Naive B cell (primary cell): ENCODE measurements around the gene GRIP1. TPM values are rescaled to one million over a fixed set of nuclear protein-coding genes. Genes with fewer than 3 reads are reported as not detected.
"Not testable (repeated sequence)": the region's sequence is repeated elsewhere in the genome, so short reads cannot be mapped to it uniquely, and the experiment has no call there.

ENCODE experiments used
- ATAC-seq, 2 donors: fragments of 150-1000 bp; cut with Tn5 transposase; 2 replicates each; pipeline ENCODE4 v1.10.0; 2021; ENCODE audit warnings: low read depth in 2 of 2, mild to moderate bottlenecking in 2 of 2, moderate library complexity in 2 of 2
- DNase-seq: peaks from one replicate; pipeline ENCODE4 v3.0.0; 2022
- H3K27ac Mint-ChIP-seq, 6 donors: one replicate each; pipeline ENCODE4 v1.8.0; 2020 to 2022; ENCODE audit warnings: mild to moderate bottlenecking in 6 of 6, mixed read lengths in 6 of 6, moderate library complexity in 5 of 6, inconsistent platforms in 2 of 6
- H3K27me3 Mint-ChIP-seq, 3 donors: one replicate each; pipeline ENCODE4 v1.8.0; 2021 to 2022; ENCODE audit warnings: mixed read lengths in 3 of 3, mild to moderate bottlenecking in 1 of 3
- H3K36me3 Mint-ChIP-seq, 2 donors: one replicate each; pipeline ENCODE4 v1.8.0; 2020 to 2022; ENCODE audit warnings: mixed read lengths in 2 of 2, inconsistent platforms in 1 of 2, mild to moderate bottlenecking in 1 of 2
- H3K4me1 Mint-ChIP-seq, 3 donors: one replicate each; pipeline ENCODE4 v1.8.0; 2020 to 2022; ENCODE audit warnings: mixed read lengths in 3 of 3, inconsistent platforms in 1 of 3, mild to moderate bottlenecking in 1 of 3, moderate library complexity in 1 of 3
- H3K4me3 Mint-ChIP-seq, 8 donors: one replicate each; pipeline ENCODE4 v1.8.0; 2020 to 2022; ENCODE audit warnings: mild to moderate bottlenecking in 8 of 8, mixed read lengths in 8 of 8, moderate library complexity in 8 of 8, inconsistent platforms in 2 of 8
- H3K9me3 Mint-ChIP-seq, 7 donors: one replicate each; pipeline ENCODE4 v1.8.0; 2020 to 2022; ENCODE audit warnings: mixed read lengths in 7 of 7, mild to moderate bottlenecking in 5 of 7, inconsistent platforms in 2 of 7, moderate library complexity in 1 of 7
- polyA plus RNA-seq, 6 donors: library from polyadenylated mRNA; unstranded; fragments of 300-500 nt; fragmentation: Illumina TruSeq; gene quantifications; one replicate each; pipeline ENCODE4 v1.2.3, GENCODE V29; 2021; ENCODE audit warnings: low read depth in 6 of 6

GRIP1 gene
- polyA plus RNA-seq, 6 donors from 2014 or later: 0.25 to 0.45 (median 0.44) TPM; not detected in 2

- H3K27me3 Mint-ChIP-seq: no peaks in the 10 kb centered on the region
- peak overlapping the region in 1 of 6 donors; percentile 6 for H3K27ac Mint-ChIP-seq
- ATAC-seq: no peak
- no peaks in the 10 kb centered on the region for H3K9me3 Mint-ChIP-seq
- peaks cover 17 to 34% (median 25%) of the 10 kb centered on the region in 3 donors for H3K4me1 Mint-ChIP-seq
- DNase-seq: no peak
- peaks cover 24 to 27% of the 10 kb centered on the region in 2 donors for H3K36me3 Mint-ChIP-seq
- no peak overlapping the region for H3K4me3 Mint-ChIP-seq
These were observed 366.7 kb downstream of the GRIP1 start for GRCh38 chr12:66312189-66312588.

GRCh38 chr12:66309606-66310005 lies 369.3 kb downstream of the GRIP1 start:
- no peak overlapping the region for H3K27ac Mint-ChIP-seq
- peaks cover 25 to 43% (median 27%) of the 10 kb centered on the region in 3 donors for H3K4me1 Mint-ChIP-seq
- peaks cover 24 to 31% of the 10 kb centered on the region in 2 donors for H3K36me3 Mint-ChIP-seq
- DNase-seq (no peak), ATAC-seq (no peak)
- no peaks in the 10 kb centered on the region for H3K9me3 Mint-ChIP-seq
- H3K4me3 Mint-ChIP-seq: no peak overlapping the region
- H3K27me3 Mint-ChIP-seq: no peaks in the 10 kb centered on the region

GRCh38 chr12:66304296-66304900 lies 374.5 kb downstream of the GRIP1 start:
- ATAC-seq (no peak), DNase-seq (no peak)
- no peaks in the 10 kb centered on the region for H3K9me3 Mint-ChIP-seq
- peaks cover 0 to 10% of the 10 kb centered on the region in 2 donors for H3K36me3 Mint-ChIP-seq
- peak overlapping the region; percentile 0 to 50 (median 10) for H3K27ac Mint-ChIP-seq
- peak overlapping the region in 3 of 8 donors; percentile 29 to 100 (median 99) for H3K4me3 Mint-ChIP-seq
- H3K27me3 Mint-ChIP-seq: no peaks in the 10 kb centered on the region
- peaks cover 32 to 40% (median 38%) of the 10 kb centered on the region in 3 donors for H3K4me1 Mint-ChIP-seq

- H3K4me1 Mint-ChIP-seq: peaks cover 32 to 40% (median 38%) of the 10 kb centered on the region in 3 donors
These were observed 375.5 kb downstream of the GRIP1 start for GRCh38 chr12:66303316-66303804.

DNA sequence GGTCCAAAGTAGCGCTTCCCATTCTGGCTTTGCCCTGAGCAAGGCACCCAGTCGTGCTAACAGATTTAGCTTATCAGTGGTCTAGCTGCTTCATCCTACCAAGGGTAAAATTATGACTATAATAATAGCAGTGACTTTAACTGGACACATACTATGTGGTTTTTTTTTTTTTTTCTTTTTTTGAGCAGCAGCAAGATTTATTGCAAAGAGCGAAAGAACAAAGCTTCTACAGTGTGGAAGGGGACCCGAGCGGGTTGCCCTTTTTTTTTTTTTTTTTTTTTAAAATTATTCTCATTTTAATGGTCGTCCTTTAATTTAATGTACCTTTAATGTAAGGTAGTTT lies 376.1 kb downstream of the GRIP1 start:
- peaks cover 0 to 5% of the 10 kb centered on the region in 2 donors for H3K36me3 Mint-ChIP-seq

More at GRCh38 chr12:66303316-66303804, 375.5 kb downstream of the GRIP1 start:
- Mint-ChIP-seq H3K36me3 (peaks cover 0 to 10% of the 10 kb centered on the region in 2 donors), H3K27ac (peak overlapping the region; percentile 24 to 96 (median 86)), H3K4me3 (peak overlapping the region; percentile 84 to 100 (median 98))
- not testable (repeated sequence) for H3K27me3 Mint-ChIP-seq, H3K9me3 Mint-ChIP-seq
- DNase-seq: peak; percentile 12
- ATAC-seq: peak in 1 of 2 donors; percentile 10

GRCh38 chr12:66301944-66302826 lies 376.7 kb downstream of the GRIP1 start, which contains the start of gene HELB:
Gene HELB, plus strand, starts transcription at chr12:66302493. Its CDS starts 111 bp downstream, at chr12:66302604.
- no peaks in the 10 kb centered on the region for H3K27me3 Mint-ChIP-seq
- DNase-seq (peak; percentile 80), ATAC-seq (peak; percentile 91 to 92)
- H3K36me3 Mint-ChIP-seq: peaks cover 0 to 4% of the 10 kb centered on the region in 2 donors
- peak within 1 kb of the TSS; percentile 97 to 100 (median 98) for H3K4me3 Mint-ChIP-seq
- no peaks in the 10 kb centered on the region for H3K9me3 Mint-ChIP-seq
- H3K4me1 Mint-ChIP-seq: peaks cover 32 to 40% (median 38%) of the 10 kb centered on the region in 3 donors
- peak within 1 kb of the TSS; percentile 93 to 98 (median 96) for H3K27ac Mint-ChIP-seq

More for the DNA sequence above, 376.1 kb downstream of the GRIP1 start:
- H3K4me1 Mint-ChIP-seq: peaks cover 32 to 40% (median 38%) of the 10 kb centered on the region in 3 donors
- no peaks in the 10 kb centered on the region for H3K27me3 Mint-ChIP-seq
- H3K27ac Mint-ChIP-seq: peak overlapping the region; percentile 93 to 98 (median 96)
- no peaks in the 10 kb centered on the region for H3K9me3 Mint-ChIP-seq
- H3K4me3 Mint-ChIP-seq: peak overlapping the region; percentile 97 to 100 (median 98)
- ATAC-seq (no peak), DNase-seq (no peak)

DNA sequence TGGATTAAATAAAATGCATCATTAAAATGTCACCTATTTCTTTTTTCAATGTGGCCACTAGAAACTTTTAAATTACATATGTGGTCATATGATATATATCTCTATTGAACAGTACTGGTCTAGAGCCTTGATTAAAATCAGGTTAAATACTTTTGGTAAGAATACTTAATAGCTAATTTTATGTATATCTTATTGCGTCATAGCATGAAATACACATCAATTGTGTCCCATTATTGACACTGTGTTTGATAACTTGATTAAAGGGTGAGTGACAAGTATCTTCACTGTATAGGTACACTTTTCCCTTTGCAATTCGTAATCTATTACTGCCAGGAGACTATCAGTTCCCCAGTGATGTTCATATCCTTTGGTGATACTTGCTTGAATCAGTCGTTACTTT lies 381.0 kb downstream of the GRIP1 start:
- Mint-ChIP-seq H3K9me3 (no peaks in the 10 kb centered on the region), H3K4me3 (no peak overlapping the region), H3K36me3 (no peaks in the 10 kb centered on the region), H3K27ac (no peak overlapping the region), H3K27me3 (peaks cover 0 to 11% (median 0%) of the 10 kb centered on the region in 3 donors), H3K4me1 (peaks cover 11 to 18% (median 13%) of the 10 kb centered on the region in 3 donors)
- ATAC-seq (no peak), DNase-seq (no peak)
